Kidney (tissue), 14 donors: ENCODE results near the gene SBF2. TPM values are rescaled to one million over a fixed set of nuclear protein-coding genes. Genes with fewer than 3 reads are reported as not detected.

Experiments
- DNase-seq, 5 donors: peaks; one replicate each; pipeline ENCODE4 v3.0.0-alpha.2; 2013 to 2020
- FAIRE-seq: peaks from 2 replicates; lab custom pipeline; 2012; peaks lifted over from hg19 to GRCh38; lab: Jason Lieb, UNC
- H3K27ac ChIP-seq, 2 donors: one replicate each; pipeline ENCODE4 v1.7.0; 2013; ENCODE audit warnings: low read depth in 2 of 2, low read length in 2 of 2, inconsistent platforms in 1 of 2
- H3K27me3 ChIP-seq: one replicate; pipeline ENCODE4 v1.7.1; 2013; ENCODE audit warnings: low read length, inconsistent platforms; ENCODE audit not compliant: control insufficient read depth, insufficient read depth
- H3K36me3 ChIP-seq, 3 donors: one replicate each; pipeline versions ENCODE4 v1.7.0 to v1.7.1; 2013; ENCODE audit warnings: low read length in 3 of 3, control low read depth in 1 of 3, inconsistent platforms in 1 of 3; ENCODE audit not compliant: insufficient read depth in 3 of 3, control insufficient read depth in 2 of 3
- H3K4me1 ChIP-seq, 3 donors: one replicate each; pipeline versions ENCODE4 v1.7.0 to v1.7.1; 2013; ENCODE audit warnings: low read length in 3 of 3, inconsistent platforms in 1 of 3, low read depth in 1 of 3; ENCODE audit not compliant: control insufficient read depth in 2 of 3, insufficient read depth in 2 of 3
- H3K4me3 ChIP-seq, 3 donors: one replicate each; pipeline versions ENCODE4 v1.7.0 to v1.8.1; 2013; ENCODE audit warnings: low read length in 3 of 3, control low read depth in 1 of 3, inconsistent platforms in 1 of 3
- H3K9ac ChIP-seq, 3 donors: one replicate each; pipeline versions ENCODE4 v1.7.0 to v1.7.1; 2013; ENCODE audit warnings: low read length in 3 of 3, control low read depth in 1 of 3, inconsistent platforms in 1 of 3
- H3K9me3 ChIP-seq, 3 donors: one replicate each; pipeline versions ENCODE4 v1.7.0 to v1.7.1; 2013; ENCODE audit warnings: low read length in 3 of 3, control low read depth in 1 of 3, inconsistent platforms in 1 of 3; ENCODE audit not compliant: control insufficient read depth in 2 of 3, insufficient read depth in 1 of 3
- CTCF ChIP-seq: IDR thresholded peaks from 3 replicates; pipeline ENCODE4 v1.5.1; 2012; ENCODE audit warnings: mild to moderate bottlenecking, moderate library complexity, borderline replicate concordance; ENCODE audit not compliant: insufficient read depth; ENCODE audit errors: extremely low read depth
- intact Hi-C: fragments of 100-400 bp; cut with DNase I; formaldehyde crosslinking; loops from one replicate; pipeline ENCODE4 v1.11.1; 2022
- polyA plus RNA-seq: library from polyadenylated mRNA; stranded (reverse); fragments of 350-450 nt; fragmentation: Illumina TruSeq; extraction: RNeasy Lipid Tissue Mini Kit (QIAGEN cat#74804); gene quantifications from one replicate; pipeline ENCODE4 v1.2.3, GENCODE V29; 2014; ENCODE audit warnings: low read depth, low replicate concordance; ENCODE audit not compliant: insufficient read depth
- total RNA-seq: library from RNA; stranded (reverse); fragmentation: NEBNext Ultra II Directional; extraction: Animal tissue kit (Norgen Biotek cat#: 25700); gene quantifications from one replicate; pipeline ENCODE4 v1.2.1, GENCODE V29; 2021
- donor health status: control.
- donor health status: control.
- donor health status: control.
- donor health status: control.
- donor health status: control.
- donor health status: DM: yes; HTN: yes; CAD: no.
- donor health status: Normal renal cell carcinoma (clear cell type).

SBF2 gene
- total and polyA plus RNA-seq, 2 donors from 2014 or later, result 13.1 to 55.4 TPM

- no peak for TF ChIP-seq CTCF
- H3K9me3 ChIP-seq, result no peaks in the 10 kb centered on the region
- DNase-seq (no peak), FAIRE-seq (no peak)
- H3K27ac ChIP-seq, result no peak overlapping the region
- H3K4me3 ChIP-seq, result no peak overlapping the region
- H3K4me1 ChIP-seq, result no peaks in the 10 kb centered on the region
- H3K27me3 ChIP-seq, result no peaks in the 10 kb centered on the region
- peaks cover 0 to 6% (median 2%) of the 10 kb centered on the region in 3 donors for H3K36me3 ChIP-seq
- H3K9ac ChIP-seq, result no peak overlapping the region
- intact Hi-C loops, result no loop called here
These were observed 454.5 kb downstream of the SBF2 start for GRCh38 chr11:9839550-9839949.

- TF ChIP-seq CTCF, result no peak
- intact Hi-C loops, result no loop called here
- DNase-seq (peak in 3 of 5 donors; percentile 35 to 71 (median 66)), FAIRE-seq (no peak)
- H3K9ac ChIP-seq, result no peak overlapping the region
- no peak overlapping the region for H3K27ac ChIP-seq
- no peaks in the 10 kb centered on the region for H3K27me3 ChIP-seq
- no peak overlapping the region for H3K4me3 ChIP-seq
- no peaks in the 10 kb centered on the region for H3K9me3 ChIP-seq
- peaks cover 0 to 6% (median 2%) of the 10 kb centered on the region in 3 donors for H3K36me3 ChIP-seq
- no peaks in the 10 kb centered on the region for H3K4me1 ChIP-seq
These were observed 455.1 kb downstream of the SBF2 start for GRCh38 chr11:9838961-9839360.

GRCh38 chr11:9838229-9838628, 455.8 kb downstream of the SBF2 start:
- FAIRE-seq, result peak; percentile 45
- Histone ChIP-seq H3K4me1 (no peaks in the 10 kb centered on the region), H3K9ac (no peak overlapping the region), H3K27ac (no peak overlapping the region), H3K27me3 (no peaks in the 10 kb centered on the region), H3K36me3 (peaks cover 0 to 6% (median 2%) of the 10 kb centered on the region in 3 donors), H3K9me3 (no peaks in the 10 kb centered on the region), H3K4me3 (no peak overlapping the region)
- no peak for DNase-seq
- intact Hi-C loops, result no loop called here
- no peak for TF ChIP-seq CTCF

- Histone ChIP-seq H3K36me3 (peaks cover 0 to 6% (median 6%) of the 10 kb centered on the region in 3 donors), H3K9me3 (no peaks in the 10 kb centered on the region), H3K9ac (no peak overlapping the region), H3K4me3 (no peak overlapping the region), H3K4me1 (no peaks in the 10 kb centered on the region), H3K27me3 (no peaks in the 10 kb centered on the region), H3K27ac (no peak overlapping the region)
- intact Hi-C loops, result no loop called here
- DNase-seq (no peak), FAIRE-seq (no peak)
- TF ChIP-seq CTCF, result no peak
These were observed 459.7 kb downstream of the SBF2 start for GRCh38 chr11:9834291-9834690.
